Thyroid gland (tissue), 4 donors: ENCODE results near the gene PRRC2A. TPM values are rescaled to one million over a fixed set of nuclear protein-coding genes. Genes with fewer than 3 reads are reported as not detected.

Experiments
- DNase-seq, 2 donors: peaks; one replicate each; pipeline ENCODE4 v3.0.0-alpha.2; 2019
- H3K27ac ChIP-seq, 3 donors: fragments of 200-600 bp; sonication (generic); 1 replicate in 2 of 3; 2 replicates in 1 of 3; pipeline ENCODE4 v1.5.1; 2016 to 2019; ENCODE audit warnings: mild to moderate bottlenecking in 1 of 3, moderate library complexity in 1 of 3
- H3K27me3 ChIP-seq: fragments of 200-600 bp; sonication (generic); one replicate; pipeline ENCODE4 v1.5.1; 2019
- H3K36me3 ChIP-seq, 2 donors: fragments of 200-600 bp; sonication (generic); one replicate each; pipeline ENCODE4 v1.5.1; 2016 to 2019
- H3K4me1 ChIP-seq, 2 donors: fragments of 200-600 bp; sonication (generic); one replicate each; pipeline ENCODE4 v1.5.1; 2017 to 2019
- H3K4me3 ChIP-seq, 3 donors: fragments of 200-600 bp; sonication (generic); replicated peaks in 1 of 3; 1 replicate in 2 of 3; 2 replicates in 1 of 3; pipeline ENCODE4 v1.5.1; 2016; ENCODE audit warnings: mild to moderate bottlenecking in 1 of 3
- H3K9me3 ChIP-seq: fragments of 200-600 bp; sonication (generic); one replicate; pipeline ENCODE4 v1.5.1; 2017
- POLR2A ChIP-seq, 2 donors: fragments of 450-650 bp; IDR thresholded peaks; one replicate each; pipeline ENCODE4 v1.6.1; 2017; ENCODE audit warnings: antibody characterized with exemption in 2 of 2, mild to moderate bottlenecking in 2 of 2, moderate library complexity in 1 of 2
- WGBS, 2 donors: methylation state at CpG; one replicate each; pipeline ENCODE4 v1.1.5; 2017; 5-methylcytosine and 5-hydroxymethylcytosine counted together
- intact Hi-C: fragments of 100-400 bp; cut with DNase I; formaldehyde crosslinking; loops from one replicate; pipeline ENCODE4 v1.15.1; 2023
- total RNA-seq, 4 donors: library from RNA; depleted of rRNA; stranded (reverse); fragments of >200 nt; gene quantifications; one replicate each; pipeline ENCODE4 v1.2.3, GENCODE V29; 2016
- TF ChIP-seq, protein P1 (sequence below), 6 experiments: fragments of 200-600 bp in 3 of 6; fragments of 450-650 bp in 3 of 6; sonication (generic) in 3 of 6; IDR thresholded peaks; one replicate each; pipeline ENCODE4 v1.5.1; 2016 to 2019; ENCODE audit warnings: antibody characterized with exemption in 6 of 6, mild to moderate bottlenecking in 2 of 6, inconsistent platforms in 1 of 6, moderate library complexity in 1 of 6

PRRC2A gene
- total RNA-seq, 4 donors from 2014 or later = 68.5 to 127 (median 86.7) TPM

- Histone ChIP-seq H3K9me3 (no peaks in the 10 kb centered on the region), H3K36me3 (no peaks in the 10 kb centered on the region), H3K4me3 (no peak overlapping the region), H3K4me1 (no peaks in the 10 kb centered on the region), H3K27ac (no peak overlapping the region), H3K27me3 (no peaks in the 10 kb centered on the region)
- 83 to 91% methylated on average over 7 of the region's 7 CpGs for WGBS, 2 donors
- intact Hi-C loops = no loop called here
- TF ChIP-seq POLR2A (IDR thresholded peaks at IDR 0.05) = no peak
- TF ChIP-seq, protein P1, sequence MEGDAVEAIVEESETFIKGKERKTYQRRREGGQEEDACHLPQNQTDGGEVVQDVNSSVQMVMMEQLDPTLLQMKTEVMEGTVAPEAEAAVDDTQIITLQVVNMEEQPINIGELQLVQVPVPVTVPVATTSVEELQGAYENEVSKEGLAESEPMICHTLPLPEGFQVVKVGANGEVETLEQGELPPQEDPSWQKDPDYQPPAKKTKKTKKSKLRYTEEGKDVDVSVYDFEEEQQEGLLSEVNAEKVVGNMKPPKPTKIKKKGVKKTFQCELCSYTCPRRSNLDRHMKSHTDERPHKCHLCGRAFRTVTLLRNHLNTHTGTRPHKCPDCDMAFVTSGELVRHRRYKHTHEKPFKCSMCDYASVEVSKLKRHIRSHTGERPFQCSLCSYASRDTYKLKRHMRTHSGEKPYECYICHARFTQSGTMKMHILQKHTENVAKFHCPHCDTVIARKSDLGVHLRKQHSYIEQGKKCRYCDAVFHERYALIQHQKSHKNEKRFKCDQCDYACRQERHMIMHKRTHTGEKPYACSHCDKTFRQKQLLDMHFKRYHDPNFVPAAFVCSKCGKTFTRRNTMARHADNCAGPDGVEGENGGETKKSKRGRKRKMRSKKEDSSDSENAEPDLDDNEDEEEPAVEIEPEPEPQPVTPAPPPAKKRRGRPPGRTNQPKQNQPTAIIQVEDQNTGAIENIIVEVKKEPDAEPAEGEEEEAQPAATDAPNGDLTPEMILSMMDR (IDR thresholded peaks at IDR 0.05) = no peak
- DNase-seq = no peak
Measured at GRCh38 chr6:31592396-31592771, 28.1 kb upstream of the PRRC2A start.

DNA sequence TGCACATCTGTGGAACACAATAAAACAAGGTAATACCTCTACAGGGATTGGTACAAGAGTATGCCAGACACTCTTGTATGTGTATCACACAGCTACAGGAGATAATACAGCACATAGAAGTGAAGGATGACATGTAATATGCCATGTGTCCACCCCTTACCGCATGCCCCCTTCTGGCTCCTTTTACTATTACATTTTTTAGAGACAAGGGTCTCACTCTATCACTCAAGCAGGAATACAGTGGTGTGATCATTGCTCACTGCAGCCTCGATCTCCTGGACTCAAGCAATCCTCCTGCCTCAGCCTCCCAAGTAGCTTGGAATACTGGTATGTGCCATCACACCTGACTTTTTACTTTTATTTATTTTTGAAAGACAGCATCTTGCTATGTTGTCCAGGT is 23.5 kb upstream of the PRRC2A start:
- intact Hi-C loops = loop anchor here (5.0 kb wide), 1 partner anchor 50 kb away; the partner anchor contains the start of genes ATP6V1G2 and NFKBIL1
- no peaks in the 10 kb centered on the region for H3K27me3 ChIP-seq
- H3K4me3 ChIP-seq = no peak overlapping the region
- H3K27ac ChIP-seq = no peak overlapping the region
- 42 to 44% methylated on average over 2 of the region's 2 CpGs for WGBS, 2 donors
- no peaks in the 10 kb centered on the region for H3K4me1 ChIP-seq
- DNase-seq = no peak
- H3K36me3 ChIP-seq = no peaks in the 10 kb centered on the region
- no peaks in the 10 kb centered on the region for H3K9me3 ChIP-seq
- no peak for TF ChIP-seq POLR2A (IDR thresholded peaks at IDR 0.05)
- TF ChIP-seq, protein P1 (IDR thresholded peaks at IDR 0.05) = peak in 2 of 6 experiments; percentile 25 to 26

GRCh38 chr6:31607317-31607716 is 13.2 kb upstream of the PRRC2A start:
- Histone ChIP-seq H3K27me3 (no peaks in the 10 kb centered on the region), H3K4me3 (no peak overlapping the region), H3K4me1 (peaks cover 0 to 7% of the 10 kb centered on the region in 2 donors), H3K36me3 (no peaks in the 10 kb centered on the region), H3K9me3 (no peaks in the 10 kb centered on the region), H3K27ac (no peak overlapping the region)
- TF ChIP-seq POLR2A (IDR thresholded peaks at IDR 0.05) = no peak
- TF ChIP-seq, protein P1 (IDR thresholded peaks at IDR 0.05) = no peak
- WGBS, 2 donors = 73 to 93% methylated on average over 1 of the region's 1 CpG
- intact Hi-C loops = no loop called here
- DNase-seq = no peak

GRCh38 chr6:31609519-31610406 is 10.8 kb upstream of the PRRC2A start:
- Histone ChIP-seq H3K4me1 (peaks cover 0 to 7% of the 10 kb centered on the region in 2 donors), H3K9me3 (no peaks in the 10 kb centered on the region), H3K36me3 (no peaks in the 10 kb centered on the region), H3K4me3 (no peak overlapping the region), H3K27me3 (no peaks in the 10 kb centered on the region), H3K27ac (no peak overlapping the region)
- no peak for TF ChIP-seq POLR2A (IDR thresholded peaks at IDR 0.05)
- TF ChIP-seq, protein P1 (IDR thresholded peaks at IDR 0.05) = no peak
- no peak for DNase-seq
- intact Hi-C loops = no loop called here
- WGBS, 2 donors = 63 to 65% methylated on average over 8 of the region's 8 CpGs

- no peak for DNase-seq
- H3K27ac ChIP-seq = no peak overlapping the region
- no peaks in the 10 kb centered on the region for H3K27me3 ChIP-seq
- H3K4me1 ChIP-seq = peaks cover 0 to 7% of the 10 kb centered on the region in 2 donors
- 88 to 89% methylated on average over 4 of the region's 4 CpGs for WGBS, 2 donors
- H3K36me3 ChIP-seq = no peaks in the 10 kb centered on the region
- H3K9me3 ChIP-seq = no peaks in the 10 kb centered on the region
- H3K4me3 ChIP-seq = no peak overlapping the region
- TF ChIP-seq, protein P1 (IDR thresholded peaks at IDR 0.05) = no peak
- TF ChIP-seq POLR2A (IDR thresholded peaks at IDR 0.05) = no peak
- intact Hi-C loops = no loop called here
Measured at GRCh38 chr6:31610968-31611367, 9.5 kb upstream of the PRRC2A start.
